NCI-H1930 (cell line): ENCODE results near the gene AADAT.

Experiments
- DNase-seq, 2 experiments: peaks; one replicate each; lab custom pipeline; 2025; lab: John Stamatoyannopoulos, UW

AADAT gene

DNA sequence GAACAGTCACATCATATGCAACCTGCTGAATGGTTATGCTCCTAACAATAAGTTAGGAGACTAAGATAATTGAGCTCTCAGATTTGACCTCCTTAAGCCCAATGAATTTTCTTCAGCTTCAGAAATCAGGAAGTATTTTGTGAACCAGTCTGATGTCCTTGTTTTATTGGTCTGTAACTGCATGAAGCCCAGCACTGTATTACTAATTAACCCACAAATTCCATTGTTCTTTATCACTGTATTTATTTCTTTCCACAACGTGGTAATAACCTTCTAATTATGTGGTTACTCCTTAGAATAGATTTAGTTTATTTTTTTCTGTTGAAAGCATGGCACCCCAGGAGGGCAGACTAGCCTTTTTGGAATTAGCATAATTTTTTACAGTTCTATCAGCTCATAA, 59.6 kb downstream of the AADAT start:
- DNase-seq, result no peak

DNA sequence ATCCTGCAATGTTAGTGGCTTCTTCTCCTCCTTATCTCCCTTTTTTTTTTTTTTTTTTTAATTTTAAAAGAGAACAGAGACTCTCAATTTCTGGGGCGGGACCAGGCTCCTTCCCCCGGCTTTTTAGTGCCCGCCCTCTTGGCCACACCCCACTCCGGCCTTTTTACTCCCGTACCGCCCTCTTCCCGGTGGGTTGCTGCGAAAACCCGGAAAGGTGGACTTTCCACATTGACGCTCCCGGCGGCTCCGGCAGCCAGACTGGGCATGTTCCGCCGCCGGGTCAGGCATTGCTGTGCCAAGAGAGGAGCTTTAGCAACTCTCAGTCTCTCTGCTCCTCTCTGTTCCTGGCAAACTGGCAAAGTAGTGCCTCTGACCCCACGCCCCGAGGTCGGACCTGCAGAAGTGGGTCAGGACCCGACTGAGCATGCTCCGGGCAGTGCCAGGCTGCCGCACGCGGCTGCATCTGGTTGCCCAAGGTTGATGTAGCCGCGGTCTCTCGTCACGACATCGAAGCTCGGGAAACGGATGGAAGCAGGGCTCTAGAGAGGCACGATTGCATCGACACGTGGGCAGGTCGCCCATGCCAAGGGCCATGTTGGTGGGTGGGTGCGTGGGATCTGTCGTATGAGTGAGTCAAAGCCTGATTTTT, 62.5 kb downstream of the AADAT start:
- peak; percentile 76 to 89 for DNase-seq

DNA sequence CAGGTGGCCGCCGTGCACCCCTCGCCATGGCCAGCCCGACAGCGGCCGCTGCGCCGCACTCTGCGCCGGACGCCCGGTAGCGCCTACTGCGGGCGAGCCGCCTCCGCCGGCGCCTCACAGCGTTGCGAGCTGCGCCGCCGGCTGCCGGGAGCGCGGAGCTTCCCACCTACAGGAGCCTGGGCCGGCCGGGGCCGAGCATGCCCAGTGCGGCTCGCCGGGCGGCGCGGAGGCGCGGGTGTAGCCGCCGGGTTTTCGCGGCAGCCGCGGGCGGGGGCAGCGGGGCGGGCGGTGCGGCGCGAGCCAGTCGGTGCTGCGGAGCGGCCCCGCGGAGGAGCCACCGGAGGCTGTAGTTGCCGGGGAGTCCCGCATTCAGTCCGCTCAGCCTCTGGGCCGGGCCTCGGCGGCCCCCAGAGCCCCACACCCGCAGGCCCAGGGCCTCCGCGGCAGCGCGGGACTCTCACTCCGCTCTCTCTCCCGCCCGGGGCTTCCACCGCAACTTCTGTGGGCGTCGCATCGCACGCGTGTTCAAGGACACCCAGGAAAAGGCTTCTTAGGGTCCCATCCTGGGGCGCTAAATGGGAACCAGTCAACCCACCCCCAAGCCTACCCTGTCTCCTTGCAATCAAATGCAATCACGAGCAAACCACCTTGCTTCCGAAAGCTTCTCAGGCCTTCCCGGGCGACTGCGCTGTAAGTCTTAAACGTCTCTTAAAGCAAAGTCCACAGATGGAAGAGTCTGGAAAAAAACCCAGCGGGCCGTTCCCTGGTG, 63.3 kb downstream of the AADAT start, which contains the start of gene MFAP3L:
MFAP3L (minus strand) TSS at position 143 of the 769 bp plus-strand sequence. CDS start 20,518 bp downstream, outside the sequence.
- DNase-seq, result peak; percentile 80 to 89

DNA sequence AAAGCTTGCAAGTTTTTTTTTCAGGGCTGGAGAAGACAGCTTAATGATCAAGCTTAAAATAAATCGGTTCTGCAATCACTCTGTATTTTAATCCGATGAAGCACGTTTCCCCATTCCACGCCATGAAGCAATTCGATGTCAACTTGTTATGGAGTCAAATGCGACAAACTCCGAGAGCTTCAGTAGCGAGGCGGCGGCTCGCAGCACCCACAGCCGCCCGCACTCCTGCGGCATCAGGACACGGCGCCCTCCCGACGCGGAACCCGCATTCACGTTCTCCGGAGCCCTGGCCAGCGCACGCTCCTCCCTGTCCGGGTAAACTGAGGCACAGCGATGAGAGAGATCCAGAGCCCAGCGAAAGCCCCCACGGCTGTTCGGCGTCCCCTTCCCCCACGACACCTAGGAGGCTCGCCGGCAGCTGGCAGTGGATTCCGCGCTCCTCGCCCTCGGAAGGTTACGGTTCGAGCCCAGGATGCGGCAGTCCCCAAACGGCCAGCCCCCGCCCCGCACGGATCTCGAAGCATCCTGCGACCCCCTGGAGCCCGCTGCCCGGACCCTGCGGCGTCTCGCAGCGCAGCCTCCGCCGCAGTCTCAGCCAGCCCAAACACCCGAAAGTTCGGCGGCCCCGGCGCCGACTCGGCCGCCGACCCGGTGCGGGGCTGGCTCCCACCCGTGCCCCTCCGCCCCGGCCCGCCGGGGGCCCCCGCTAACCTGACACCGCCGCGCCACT, 64.1 kb downstream of the AADAT start:
- DNase-seq, result no peak

DNA sequence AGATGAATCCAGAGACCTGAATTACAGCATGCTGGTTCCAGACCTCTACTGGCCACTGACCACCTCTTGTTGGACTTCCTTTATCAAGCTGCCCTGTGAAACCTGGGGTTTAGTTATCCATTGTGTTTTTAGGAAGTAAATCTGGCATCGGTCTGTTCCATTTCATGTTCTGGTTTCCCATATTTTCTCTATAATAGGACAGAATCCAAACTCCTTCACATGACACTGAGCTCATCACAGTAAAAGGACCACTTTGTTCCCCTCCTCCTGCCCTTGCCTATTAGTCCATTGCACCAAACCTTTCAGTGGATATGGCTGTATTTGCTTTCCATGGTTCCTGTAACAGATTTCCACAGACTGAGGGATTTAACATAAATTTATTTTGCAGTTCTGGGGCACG, 67.5 kb downstream of the AADAT start:
- no peak for DNase-seq

DNA sequence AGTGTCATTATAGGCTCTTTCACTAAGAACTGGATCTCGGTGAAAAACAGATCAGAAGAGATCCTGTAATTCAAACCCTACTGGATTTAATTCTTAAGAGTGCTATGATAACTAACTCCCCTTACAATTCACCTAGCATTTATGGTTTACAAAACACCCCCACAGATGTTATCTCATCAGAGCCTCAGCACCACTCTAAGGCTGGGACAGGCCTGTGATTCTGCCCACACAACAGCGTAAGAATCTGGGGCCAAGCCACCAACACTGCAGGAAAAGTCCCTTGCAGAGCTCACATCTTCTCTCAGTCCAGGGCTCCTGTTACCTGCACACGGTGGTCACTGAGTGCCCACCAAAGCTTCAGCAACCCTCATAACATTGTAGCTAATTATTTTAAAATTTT, 72.5 kb downstream of the AADAT start:
- no peak for DNase-seq

DNA sequence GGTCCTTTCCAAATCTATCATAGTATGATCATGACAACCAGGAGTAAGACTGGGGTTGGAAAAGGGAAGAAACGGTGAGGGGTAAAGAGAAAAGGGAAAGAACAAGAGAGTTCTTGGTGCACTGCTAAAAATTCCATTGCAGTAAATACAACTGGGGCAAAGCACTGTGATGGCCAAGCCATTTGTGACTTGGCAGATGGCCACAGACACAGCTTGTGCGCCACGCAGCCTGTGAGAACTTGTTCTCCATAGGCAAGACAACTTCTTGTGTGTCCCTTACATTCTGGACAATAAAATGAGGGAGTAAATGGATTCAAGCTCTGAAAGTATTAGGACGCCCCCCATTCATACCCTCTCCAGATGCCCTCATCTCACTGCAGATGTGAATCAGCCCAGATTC, 74.5 kb downstream of the AADAT start:
- DNase-seq, result no peak

DNA sequence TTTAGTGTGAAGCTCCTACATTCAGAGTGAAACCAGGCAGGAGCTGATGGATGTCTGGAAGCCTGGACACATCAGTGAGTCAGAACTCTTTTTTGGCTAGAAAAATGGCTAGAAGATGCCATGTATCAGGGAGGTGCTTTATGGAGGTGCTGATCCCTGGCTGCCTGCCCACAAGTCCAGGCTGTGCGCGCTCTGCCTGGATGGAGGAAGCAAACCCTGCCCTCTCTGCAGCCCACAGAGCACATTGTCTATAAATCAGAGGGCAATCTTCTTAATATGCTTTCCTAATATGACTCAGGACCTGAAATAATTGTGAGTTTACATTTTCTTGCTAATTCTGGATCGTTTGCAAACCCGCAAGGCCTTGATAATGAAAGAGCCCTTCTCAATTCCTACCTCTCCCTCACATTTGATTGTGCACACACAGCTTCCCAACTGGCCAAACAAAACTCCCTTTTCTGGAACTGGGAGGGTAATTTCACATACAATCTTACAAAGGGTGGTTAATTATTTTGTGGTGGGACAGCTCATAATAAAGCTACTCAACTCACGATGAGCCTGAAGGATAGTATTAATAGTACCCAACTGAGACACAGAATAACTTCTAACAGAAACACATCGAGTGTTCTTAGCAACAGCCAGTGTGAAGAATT, 75.3 kb downstream of the AADAT start:
- DNase-seq, result no peak

DNA sequence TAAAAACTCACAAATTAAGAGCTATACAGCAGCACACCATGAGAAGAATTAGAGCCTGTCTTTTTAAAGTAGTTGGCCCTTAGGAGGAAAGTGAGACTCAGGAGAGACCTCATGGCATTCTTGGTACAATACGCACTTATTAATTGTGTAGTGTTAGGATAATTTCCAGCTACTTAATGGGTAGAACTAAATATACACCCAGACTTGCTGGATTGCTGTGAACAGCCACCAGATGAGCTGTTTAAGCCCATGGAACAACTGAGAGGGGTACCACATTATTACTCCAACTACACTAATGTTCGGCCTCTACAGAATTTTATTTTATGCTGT, 77.2 kb downstream of the AADAT start:
- no peak for DNase-seq

DNA sequence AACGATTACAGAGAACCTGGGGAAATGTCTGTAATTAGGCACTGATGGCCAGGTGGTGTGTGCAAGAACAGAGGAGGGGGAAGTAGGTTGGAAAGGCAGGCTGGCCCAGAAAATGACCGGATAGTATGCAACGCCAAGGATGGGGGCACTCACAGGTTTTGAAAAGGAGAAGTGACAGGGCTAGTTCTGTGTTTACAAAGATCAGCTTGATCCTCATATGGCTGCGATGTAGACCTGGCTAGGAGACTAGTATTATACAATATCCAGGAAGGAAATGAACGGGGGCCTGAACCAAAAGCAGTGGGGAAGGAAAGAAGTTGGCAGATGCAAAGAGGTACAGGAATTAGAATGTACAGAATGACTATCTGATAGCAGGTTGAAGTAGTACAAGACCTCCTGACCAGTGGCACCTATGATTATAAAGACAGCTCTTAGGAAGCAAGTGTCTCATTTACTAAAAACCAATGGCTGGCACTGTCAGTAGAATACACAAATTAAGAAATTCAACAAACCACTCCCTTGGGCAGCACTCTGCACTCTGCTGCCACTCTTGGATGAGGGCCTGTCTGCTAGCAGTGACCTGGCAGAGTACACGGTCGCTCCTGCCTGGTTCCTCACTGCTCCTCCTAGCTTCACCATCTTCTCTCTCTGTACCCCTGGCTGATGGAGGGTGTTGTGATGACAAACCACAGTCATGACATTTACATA, 77.7 kb downstream of the AADAT start:
- no peak for DNase-seq
